ENCODE measurements around the gene CAMTA1.
"Not testable (repeated sequence)": the region's sequence is repeated elsewhere in the genome, so short reads cannot be mapped to it uniquely, and the experiment has no call there.

The CAMTA1 gene

DNA sequence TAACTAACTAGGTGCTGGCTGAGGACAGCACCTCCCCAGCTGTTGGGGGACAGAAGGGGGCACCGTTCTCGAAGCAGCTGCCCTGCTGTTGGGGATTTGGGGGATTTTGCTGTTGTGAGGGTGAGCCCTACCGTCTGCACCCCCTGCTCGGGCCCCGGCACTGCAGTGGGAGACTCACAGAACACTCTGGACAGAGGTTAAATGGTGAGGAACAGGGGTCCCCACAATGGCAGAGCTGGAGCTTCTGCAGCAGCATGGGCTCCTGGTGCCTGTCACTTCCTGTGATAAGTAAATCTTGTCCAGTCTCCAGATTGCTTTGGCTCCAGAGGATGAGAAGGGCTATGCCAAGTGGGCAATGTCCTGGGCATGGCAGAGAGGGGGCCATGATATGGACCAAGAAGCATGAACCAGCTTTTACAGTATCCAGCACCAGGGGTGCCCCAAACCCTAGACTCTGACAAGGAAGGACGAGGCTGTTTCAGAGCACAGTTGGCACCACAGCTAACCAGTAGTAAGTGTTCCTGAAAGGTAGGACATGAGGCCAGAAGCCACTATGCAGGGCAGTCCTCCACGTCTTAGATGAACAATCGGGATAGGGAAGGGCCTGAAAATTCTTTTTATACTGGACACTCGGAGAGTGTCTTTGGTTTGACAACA is 620.7 kb downstream of the CAMTA1 start:
- DNase-seq (ENCODE audit: low read depth, low spot score), result no peak

DNA sequence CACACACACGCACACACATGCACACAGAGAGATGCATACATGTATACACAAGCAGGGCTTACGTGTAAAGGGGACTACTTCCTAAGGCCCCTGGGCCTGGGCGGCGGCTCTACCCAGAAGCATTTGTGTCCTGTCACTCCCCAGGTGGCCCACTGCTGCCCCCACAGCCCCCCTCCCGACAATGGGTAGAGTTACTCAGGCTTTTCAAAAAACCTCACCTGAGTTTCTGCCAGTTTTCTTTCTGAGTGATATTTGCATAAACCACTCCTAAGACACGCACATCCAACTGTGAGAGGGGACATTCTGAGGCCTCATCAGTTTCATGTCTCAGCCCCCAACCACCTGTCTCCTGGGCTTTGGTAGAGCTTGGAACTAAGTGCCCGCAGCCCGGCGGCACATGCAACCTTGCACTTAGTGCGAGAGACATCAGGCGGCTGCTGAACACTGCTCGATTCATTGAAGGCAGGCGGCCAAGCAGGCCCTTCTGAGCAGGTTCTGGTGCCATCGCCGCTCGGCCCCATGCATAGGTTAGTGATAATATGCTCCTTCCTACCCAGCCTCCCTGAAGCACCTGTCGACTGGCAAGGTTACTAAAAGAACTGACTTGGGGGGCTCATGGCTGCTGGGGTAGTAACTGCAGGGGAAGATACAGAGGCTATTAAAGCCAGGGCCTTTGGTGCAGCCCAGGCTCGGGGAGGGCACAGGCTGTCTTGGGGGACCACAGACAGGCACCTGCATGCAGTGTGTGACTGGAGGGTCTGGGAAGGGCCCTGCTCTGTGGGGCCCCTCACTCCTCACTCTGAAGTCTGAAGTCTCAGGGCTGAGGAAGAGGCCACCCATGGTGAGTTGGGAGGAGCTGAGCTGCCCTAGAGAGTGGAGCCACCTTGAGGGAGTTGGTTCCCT is 621.6 kb downstream of the CAMTA1 start:
- no peak for DNase-seq (ENCODE audit: low read depth, low spot score)

DNA sequence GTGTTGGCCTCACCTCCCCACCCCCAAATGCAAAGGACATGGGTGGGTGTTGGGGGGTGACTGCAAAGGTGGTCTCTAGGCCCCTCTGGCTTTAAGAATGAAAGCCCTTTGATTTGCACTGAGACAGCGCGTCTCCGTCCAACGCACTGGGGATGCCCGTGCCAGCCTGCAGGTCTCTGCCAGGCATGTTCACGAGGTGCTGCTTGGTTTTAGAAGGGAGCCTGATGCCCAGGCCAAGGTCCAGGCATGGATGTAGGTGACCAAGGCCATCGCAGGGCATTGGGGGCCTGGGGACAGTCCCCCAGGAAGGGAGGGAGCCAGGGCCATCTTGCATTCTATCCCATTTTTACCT is 622.3 kb downstream of the CAMTA1 start:
- no peak for DNase-seq (ENCODE audit: low read depth, low spot score)

DNA sequence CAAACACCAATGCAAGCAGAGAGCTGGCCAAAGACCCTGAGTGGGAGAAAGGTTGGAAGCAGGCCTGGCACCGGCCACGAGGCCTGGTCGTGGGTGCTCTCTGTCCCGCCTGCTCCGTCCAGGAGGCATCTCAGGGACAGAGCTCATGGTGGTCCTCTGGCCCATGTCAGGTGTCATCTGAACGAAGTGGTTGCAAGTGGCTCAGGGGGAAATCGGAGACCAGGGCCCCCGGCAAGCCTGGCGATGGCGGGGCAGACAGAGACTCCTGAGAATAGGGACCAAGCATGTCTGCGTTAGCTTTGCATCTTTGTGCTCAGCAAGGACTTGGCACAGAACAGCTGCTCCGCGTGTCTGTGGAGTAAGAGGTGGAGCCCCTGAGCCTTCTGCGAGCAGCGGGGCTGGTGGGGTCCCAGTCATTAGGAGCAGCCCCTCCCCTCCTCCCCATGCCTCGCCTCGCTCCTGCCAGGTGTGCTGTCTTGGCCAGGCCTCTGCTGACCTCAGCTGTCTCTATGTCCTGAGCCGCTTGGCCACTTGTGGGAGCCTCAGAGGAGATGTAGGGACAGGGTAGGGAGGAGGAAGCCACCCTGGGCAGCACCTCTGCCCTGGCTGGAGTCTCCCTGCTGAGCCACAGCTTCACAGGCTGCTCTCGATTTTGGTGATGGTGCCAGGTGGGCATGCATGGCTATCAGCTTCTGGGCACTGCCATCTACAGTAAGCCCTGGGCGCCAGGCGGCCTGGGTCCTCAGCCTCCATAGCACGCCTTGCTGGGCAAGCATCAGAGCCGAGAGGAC is 622.9 kb downstream of the CAMTA1 start:
- DNase-seq (ENCODE audit: low read depth, low spot score), result no peak

DNA sequence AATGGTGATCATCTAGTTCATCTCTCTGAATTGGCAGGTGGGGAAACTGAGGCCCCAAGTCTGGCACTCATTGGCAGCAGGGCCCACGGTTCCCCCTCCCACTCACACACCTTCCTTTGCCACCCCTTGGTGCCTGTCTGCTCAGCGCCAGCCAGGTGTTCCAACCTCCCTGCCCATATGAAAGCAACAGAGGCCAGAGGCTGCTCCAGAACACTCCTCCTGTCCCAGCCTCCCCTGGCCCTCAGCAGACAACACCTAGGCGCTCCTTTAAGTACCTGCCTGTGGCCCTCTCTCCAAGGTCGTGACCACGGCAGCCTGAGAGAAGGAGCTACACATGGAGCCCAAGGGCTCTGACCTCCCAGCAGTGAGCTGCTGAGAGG is 623.5 kb downstream of the CAMTA1 start:
- no peak for DNase-seq (ENCODE audit: low read depth, low spot score)

DNA sequence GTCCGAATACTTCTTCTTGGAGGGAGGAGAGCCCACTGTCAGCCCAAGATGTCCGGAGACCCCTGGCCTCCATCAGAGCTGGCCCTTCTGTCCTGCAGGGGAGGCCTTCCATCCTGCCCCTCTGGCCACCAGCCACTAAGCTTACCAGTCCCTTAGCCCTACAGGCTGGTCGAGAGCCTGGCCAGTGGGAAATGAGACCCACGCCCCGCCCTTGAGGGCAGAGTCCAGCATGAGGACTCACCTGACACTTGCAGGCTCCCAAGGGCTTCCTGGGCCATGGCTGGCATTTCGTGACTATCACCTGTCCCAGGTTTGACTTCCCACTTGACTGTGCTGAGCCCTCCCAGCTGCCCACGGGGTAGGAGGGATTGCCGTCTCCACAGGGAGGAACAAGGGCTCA is 624.0 kb downstream of the CAMTA1 start:
- DNase-seq (ENCODE audit: low read depth, low spot score), result no peak

DNA sequence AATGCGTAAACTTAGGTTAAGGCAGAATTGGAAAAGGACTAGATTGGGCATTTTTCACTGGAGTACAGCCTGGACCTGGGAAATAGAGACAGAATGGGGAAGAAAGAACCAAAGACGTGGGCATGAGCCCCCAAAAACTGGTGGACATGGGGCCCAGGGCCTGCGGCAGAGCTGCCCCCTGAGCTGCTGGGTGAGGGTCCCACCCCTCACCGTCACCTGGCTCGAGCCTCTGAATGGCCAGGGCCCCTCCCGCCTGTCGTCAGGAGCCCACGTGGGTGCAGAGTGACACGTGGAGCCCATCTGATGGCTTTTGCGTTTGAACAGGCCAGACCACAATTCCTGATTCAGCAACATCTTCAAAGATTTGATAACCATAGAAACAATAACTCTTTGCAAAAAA is 624.9 kb downstream of the CAMTA1 start:
- DNase-seq (ENCODE audit: low read depth, low spot score), result no peak

DNA sequence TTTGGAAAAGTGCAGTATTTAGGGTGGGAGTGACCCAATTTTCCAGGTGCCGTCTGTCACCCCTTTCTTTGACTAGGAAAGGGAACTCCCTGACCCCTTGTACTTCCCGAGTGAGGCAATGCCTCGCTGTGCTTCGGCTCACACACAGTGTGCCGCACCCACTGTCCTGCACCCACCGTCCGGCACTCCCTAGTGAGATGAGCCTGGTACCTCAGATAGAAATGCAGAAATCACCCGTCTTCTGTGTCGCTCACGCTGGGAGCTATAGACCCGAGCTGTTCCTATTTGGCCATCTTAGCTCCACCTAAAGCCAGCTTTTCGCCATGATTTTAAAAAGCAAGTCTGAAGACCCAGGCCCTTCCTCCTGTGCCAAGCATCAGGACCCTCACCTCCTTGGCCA is 632.4 kb downstream of the CAMTA1 start:
- DNase-seq (ENCODE audit: low read depth, low spot score), result not testable (repeated sequence)

DNA sequence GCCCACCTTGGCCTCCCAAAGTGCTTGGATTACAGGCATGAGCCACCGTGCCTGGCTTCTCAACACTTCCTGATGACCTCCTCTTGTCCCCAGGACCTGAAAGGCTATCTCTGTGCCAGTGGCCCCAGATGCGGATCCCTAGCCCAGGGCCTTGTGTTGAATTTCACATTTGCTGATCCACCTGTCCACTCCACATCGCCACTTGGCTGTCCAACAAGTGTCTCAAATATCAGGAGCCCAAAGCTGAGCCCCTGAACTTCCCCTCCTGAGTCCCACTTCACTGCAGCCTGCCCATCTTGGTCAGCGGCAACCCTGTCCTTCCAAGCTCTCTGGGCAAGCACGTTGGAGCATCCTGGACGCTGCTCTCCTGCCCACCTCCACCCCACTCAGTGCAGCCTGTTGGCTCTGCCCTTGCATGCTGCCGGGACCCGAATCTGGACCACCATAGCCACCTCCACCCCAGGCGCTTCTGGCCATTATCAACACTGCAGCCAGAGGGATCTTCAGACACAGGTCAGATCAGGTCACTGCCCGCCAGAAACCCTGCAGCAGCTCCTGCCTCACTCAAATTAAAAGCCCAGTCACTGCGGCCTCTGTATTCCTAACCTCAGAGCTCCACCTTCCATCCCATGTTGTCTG is 633.3 kb downstream of the CAMTA1 start:
- DNase-seq (ENCODE audit: low read depth, low spot score), result no peak

DNA sequence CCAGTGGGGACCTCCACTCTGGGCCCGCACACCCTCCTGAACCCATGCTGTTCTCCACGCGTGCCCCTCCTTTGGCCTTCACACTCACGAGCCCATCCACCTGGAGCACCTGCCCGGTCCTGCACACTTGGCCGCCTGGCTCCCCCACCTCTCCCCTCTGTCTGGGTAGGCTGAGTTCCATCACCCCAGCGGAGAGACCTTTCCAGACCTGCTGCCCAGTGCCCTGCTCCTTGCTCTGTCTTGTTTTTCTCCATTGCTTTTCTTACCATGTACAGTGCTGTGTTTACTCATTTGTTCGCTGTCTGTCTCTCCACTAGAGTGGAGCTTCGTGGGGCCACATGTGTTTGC is 634.8 kb downstream of the CAMTA1 start:
- no peak for DNase-seq (ENCODE audit: low read depth, low spot score)

DNA sequence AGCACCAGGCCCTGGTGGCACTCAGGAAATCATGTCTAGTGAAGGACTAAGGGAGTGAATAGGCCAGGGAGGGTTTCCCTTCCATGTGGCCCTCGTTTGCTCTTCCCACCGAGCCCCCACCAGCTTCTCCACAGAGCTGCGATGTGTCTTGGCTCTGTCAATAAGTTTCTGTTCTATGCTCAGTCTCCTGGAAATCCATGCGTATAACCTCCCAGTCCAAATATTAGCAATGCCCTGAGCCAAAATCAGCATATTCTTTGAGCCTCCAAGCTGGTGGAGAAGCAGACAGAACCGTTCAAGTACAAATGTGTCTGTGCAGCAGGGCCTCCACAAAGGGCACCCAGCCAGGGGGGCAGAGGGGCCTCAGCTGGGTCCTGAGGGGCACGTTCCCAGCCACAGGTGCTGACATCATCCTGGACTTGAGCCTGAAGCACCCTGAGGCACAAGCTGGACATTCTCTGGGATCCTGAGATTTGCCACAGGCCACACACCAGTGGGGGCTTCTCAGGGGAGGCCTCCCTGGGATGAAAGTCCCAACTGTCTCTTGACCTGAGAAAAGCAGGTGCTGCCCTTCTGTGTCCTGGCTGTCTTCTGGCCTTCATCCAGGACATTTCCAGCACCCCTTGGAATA is 635.3 kb downstream of the CAMTA1 start:
- no peak for DNase-seq (ENCODE audit: low read depth, low spot score)

DNA sequence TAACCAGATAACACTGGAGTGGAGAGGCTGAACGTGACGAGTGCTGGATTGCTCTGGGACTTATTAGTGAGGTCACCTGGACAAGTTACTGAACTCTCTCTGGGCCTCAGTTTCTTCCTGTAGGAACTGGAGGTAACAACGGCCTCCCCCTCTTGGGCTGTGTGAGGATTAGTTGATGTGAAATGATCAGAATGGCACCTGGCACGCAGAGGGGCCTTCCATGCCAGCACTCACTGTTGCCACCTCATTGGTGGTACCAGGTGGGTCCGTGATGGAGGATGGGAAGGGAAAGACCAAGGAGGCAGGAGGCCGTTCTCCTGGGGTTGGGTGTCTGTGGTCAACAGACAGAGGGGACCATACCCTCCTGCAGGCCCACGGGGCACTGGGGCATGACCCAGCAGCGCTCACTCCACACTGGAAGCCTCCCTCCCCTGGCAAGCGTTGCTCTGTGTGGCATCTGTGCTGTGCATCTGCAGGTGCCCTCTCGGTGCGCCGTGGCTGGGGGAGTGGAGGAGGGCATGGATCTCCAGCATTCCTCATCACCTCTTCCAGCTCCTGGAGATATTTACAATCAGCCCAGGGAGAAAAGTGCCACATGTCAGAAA is 636.3 kb downstream of the CAMTA1 start:
- no peak for DNase-seq (ENCODE audit: low read depth, low spot score)

DNA sequence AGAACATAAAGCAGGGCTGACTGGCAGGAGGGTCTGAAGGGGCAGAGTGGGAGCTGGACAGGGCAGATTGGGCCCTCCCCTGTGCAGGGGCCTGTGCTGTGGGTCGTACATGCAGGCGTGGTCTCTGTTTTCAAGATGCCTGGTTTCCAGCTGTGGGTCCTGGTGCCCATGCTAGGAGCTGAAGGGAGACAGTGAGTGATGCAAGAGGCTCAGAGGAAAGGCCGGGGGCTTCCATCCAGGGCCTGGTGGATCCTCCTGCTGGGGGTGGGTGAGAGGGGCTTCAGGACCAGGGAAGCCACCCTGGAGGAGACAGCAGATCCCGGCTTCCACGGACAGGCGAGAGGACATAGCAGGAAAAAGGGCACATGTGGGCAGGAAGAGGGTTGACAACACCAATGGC is 636.8 kb downstream of the CAMTA1 start:
- no peak for DNase-seq (ENCODE audit: low read depth, low spot score)

DNA sequence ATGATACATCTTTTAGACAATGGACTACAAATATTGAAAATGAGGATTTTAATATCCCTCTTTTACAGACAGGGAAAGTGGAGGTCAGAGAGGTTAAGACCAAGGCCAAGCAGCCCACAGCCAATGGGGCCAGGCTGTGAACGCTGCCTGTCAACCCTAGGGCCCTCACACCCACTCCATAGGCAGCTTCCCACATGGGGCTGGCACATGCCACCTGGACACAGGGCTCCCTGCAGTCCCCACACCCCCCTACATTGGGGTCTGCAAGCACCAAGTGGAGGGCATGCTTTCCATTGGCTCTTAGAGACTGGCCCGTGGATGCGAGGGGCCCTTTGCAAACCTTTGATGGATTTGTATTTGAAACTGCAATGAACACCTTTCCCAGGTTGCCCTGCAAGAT is 637.3 kb downstream of the CAMTA1 start:
- DNase-seq (ENCODE audit: low read depth, low spot score), result no peak

DNA sequence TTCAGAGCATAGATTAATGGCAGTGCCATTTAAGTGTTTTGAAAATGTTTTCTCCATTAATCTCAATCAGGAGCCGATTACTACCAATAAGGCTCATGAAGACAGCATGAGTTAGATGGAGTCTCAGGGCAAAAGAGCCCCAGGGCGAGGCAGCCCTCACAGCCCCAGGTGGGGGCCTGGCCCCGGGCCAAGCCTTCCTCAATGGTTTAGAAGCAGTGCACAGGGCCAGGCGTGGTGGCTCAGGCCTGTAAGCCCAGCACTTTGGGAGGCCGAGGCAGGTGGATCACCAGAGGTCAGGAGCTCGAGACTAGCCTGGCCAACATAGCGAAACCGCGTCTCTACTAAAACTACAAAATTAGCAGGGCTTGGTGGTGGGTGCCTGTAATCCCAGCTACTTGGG is 637.7 kb downstream of the CAMTA1 start:
- no peak for DNase-seq (ENCODE audit: low read depth, low spot score)

DNA sequence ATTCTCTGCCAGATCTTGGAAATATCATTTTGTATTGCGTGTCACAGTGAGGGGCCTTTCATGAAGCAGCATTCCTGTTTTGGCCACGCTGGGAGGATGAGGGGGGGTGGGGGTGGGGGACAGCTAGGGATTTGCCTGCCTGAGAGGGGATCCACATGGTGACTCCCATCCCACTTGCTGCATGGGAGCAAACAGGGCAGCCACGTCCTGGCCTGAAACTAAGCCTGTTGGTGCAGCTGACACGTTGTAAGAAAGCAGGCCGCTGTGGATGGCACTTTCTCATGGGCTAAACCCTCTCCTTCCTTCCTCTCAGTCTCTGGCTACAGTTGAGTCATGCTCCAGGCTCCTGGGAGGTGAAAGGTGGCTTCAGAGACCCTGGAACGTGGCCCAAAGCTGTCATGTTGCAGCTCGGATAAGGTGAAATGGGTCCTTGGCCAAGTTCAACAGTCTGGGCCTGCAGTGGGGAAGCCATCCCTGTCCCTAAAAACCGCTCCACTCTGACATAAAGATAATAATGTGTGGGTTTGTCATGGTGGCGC is 639.2 kb downstream of the CAMTA1 start:
- no peak for DNase-seq (ENCODE audit: low read depth, low spot score)

DNA sequence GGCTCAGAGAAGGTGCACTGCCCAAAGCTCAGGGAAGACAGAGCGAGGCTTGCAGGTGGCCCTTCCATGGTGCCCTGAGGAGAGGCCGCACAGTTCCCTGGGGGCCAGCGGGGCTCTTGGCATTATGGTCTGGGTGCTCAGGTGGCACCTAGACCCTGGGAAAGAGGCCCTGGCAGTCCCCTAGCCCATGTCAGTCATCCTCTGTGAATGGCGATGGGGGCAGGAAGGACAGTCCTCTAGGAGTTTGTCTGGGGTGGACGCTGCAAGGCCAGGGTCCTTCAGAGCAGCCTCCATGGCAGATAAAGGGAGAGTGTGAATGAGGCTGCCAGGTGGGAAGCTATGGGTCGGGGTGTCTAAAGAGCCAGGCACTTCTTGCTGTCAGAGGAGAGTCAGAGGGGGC is 640.0 kb downstream of the CAMTA1 start:
- no peak for DNase-seq (ENCODE audit: low read depth, low spot score)

DNA sequence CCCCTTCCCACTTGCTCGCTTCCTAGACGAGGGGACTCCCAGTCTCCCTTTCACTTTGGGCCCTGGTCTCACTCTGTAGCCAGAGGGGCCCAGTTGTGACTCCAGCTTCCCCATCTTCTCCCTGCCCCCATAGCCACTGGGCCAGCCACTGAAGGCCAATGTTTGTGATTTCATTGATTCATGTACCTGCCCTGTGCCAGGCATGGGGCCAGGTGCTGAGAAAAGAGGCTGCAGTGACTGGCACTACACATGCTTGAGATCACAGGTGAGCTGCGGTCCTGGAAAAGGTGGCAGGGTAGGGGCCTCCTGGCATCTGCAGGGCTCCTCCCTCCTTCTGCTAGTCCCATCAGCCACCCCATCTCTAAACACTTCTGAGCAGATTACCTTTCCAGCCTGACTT is 640.5 kb downstream of the CAMTA1 start:
- no peak for DNase-seq (ENCODE audit: low read depth, low spot score)

DNA sequence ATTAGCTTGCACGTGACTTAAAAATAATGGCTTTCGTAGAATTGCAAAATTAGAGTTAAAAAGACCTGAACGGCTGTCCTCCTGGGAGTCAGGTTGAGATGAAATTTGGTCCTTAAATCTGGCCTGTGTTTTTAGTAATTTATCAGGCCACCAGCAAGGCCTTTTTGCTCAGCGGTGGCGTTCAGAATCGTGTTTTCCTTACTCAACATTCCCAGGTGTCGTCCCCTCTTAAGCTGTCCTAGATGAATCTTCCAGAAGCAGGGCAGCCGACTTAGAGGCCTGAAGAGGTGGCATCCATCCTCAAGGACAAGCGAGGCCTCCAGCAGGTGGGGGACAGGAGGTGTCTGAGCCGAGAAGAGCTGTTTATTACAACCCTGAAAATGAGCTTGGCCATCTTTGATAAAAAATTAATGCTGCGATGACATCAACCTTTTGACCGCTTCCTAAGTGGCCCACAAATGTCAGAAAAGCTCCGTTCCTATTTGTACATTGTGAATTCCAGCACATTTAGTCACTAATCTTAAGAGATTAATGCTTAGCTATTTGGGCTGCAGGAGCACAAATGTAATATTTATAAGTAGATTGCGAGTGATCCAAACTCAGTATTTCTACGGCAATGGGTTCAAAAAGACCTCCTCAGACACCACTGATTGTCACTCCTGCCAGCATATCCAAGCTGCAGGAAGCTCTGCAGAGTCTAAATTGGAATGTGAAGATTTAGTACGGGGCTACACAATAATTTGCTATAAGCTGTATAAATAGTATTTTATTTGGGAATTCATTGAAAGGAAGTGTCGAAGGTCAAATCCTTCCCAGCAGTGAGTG is 641.7 kb downstream of the CAMTA1 start:
- DNase-seq (ENCODE audit: low read depth, low spot score), result no peak

Measured in iPS DF 19.7 (cell line).